Activated naive CD4-positive, alpha-beta T cell treated with anti-CD3 and anti-CD28 coated beads for 36 hours (primary cell): ENCODE data around the gene ZBTB22. TPM values are rescaled to one million over a fixed set of nuclear protein-coding genes. Genes with fewer than 3 reads are reported as not detected.
"Not testable (repeated sequence)": the region's sequence is repeated elsewhere in the genome, so short reads cannot be mapped to it uniquely, and the experiment has no call there.

ENCODE experiments used
- CTCF ChIA-PET: fragments of 350-600 bp; sonication (Branson Sonifier 250); formaldehyde crosslinking; loops from one replicate; lab custom pipeline; 2021; ENCODE audit warnings: antibody characterized with exemption; lab: Charles Lee
- DNase-seq: peaks from one replicate; pipeline ENCODE4 v3.0.0-alpha.2; 2020
- H3K27ac Mint-ChIP-seq: one replicate; pipeline ENCODE4 v1.8.0; 2021; ENCODE audit warnings: mild to moderate bottlenecking, mixed read lengths
- H3K27me3 Mint-ChIP-seq: one replicate; pipeline ENCODE4 v1.8.0; 2021; ENCODE audit warnings: low read depth, mixed read lengths
- H3K36me3 Mint-ChIP-seq: one replicate; pipeline ENCODE4 v1.8.0; 2021; ENCODE audit warnings: low read depth, mixed read lengths
- H3K4me1 Mint-ChIP-seq: one replicate; pipeline ENCODE4 v1.8.0; 2021; ENCODE audit warnings: low read depth, mixed read lengths
- H3K4me3 Mint-ChIP-seq: one replicate; pipeline ENCODE4 v1.8.0; 2021; ENCODE audit warnings: mild to moderate bottlenecking, moderate library complexity, mixed read lengths
- H3K9me3 Mint-ChIP-seq: one replicate; pipeline ENCODE4 v1.8.0; 2021; ENCODE audit warnings: mixed read lengths
- intact Hi-C: fragments of 100-400 bp; cut with micrococcal nuclease; formaldehyde crosslinking; loops from one replicate; pipeline ENCODE4 v1.15.1; 2023
- total RNA-seq, 2 experiments: library from RNA; stranded (reverse); gene quantifications; one replicate each; pipeline ENCODE4 v1.2.3, GENCODE V29; 2021

Gene ZBTB22
- total RNA-seq, 2 experiments from 2014 or later, result 8.8 to 9.0 TPM

DNA sequence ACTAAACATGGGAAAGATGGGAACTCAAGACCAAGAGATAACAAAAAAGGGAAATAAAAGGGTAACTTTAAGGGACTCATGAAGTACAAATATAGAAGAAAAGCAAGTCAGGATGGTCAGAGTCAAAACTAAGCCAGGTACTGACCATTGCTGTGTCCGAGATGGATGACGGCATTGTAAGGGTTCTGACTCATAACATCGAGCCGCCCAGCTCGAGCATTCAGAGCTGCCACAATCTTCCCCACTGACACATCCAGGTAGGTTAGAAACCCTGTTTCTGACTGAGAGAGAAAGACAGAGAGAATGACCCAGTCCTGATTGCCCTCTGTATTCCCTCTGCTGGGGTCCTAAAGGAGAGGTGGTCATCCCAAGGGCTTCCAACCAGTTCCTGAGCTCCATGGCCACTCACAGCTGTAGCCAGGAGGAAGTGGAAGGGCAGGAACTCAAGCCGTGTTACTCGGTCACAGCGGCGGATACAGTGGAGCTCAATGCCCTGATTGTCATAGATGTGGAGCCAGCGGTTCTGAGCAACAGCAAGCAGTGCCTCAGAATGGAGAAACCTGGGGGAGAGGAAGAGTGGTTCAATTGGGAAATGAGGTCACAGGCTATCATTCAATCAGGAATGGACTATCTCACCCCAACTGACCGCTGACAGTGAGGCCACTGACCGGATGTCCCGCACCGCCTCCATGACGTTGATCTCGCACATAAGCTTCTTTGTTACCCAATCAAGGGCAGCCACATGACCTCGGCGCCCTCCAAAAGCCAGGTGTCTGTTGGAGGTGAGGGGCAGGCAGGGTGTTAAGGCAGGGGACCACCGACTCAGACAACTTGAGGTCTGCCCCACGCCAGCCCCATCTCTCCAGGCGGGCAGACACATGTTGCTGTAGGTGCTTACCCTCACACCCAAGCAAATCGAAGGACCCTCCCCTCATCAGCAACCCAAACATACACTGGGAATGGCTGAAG is 30.3 kb downstream of the ZBTB22 start:
- CTCF ChIA-PET, result interaction anchor here (0.9 to 1.3 kb wide), 2 partner anchors 10 to 163 kb away, joined by 3 read pairs; partner anchors contain the start of gene B3GALT4

DNA sequence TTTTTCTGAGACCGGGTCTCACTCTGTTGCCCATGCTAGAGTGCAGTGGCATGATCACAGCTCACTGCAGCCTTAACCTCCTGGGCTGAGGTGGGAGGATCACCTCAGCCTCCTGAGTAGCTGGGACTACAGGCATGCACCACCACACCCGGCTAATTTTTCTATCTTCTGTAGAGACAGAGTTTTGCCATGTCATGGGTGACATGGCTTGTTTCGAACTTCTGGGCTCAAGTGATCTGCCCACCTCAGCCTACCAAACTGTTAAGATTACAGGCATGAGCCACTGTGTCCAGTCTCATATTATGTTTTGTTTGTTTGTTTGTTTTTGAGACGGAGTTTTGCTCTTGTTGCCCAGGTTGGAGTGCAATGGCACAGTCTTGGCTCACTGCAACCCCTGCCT is 32.3 kb downstream of the ZBTB22 start:
- CTCF ChIA-PET, H3K9me3 Mint-ChIP-seq, H3K27me3 Mint-ChIP-seq, DNase-seq, intact Hi-C loops, H3K4me3 Mint-ChIP-seq, H3K27ac Mint-ChIP-seq: not testable (repeated sequence)
- Mint-ChIP-seq H3K4me1 (peaks cover 31% of the 10 kb centered on the region), H3K36me3 (peaks cover 15% of the 10 kb centered on the region)

More for the DNA sequence above, 30.3 kb downstream of the ZBTB22 start:
- peaks cover 20% of the 10 kb centered on the region for H3K36me3 Mint-ChIP-seq
- peak overlapping the region; percentile 99 for H3K4me3 Mint-ChIP-seq
- H3K27me3 Mint-ChIP-seq, result no peaks in the 10 kb centered on the region
- no peak overlapping the region for H3K27ac Mint-ChIP-seq
- intact Hi-C loops, result no loop called here
- no peak for DNase-seq
- H3K4me1 Mint-ChIP-seq, result peaks cover 43% of the 10 kb centered on the region
- no peaks in the 10 kb centered on the region for H3K9me3 Mint-ChIP-seq

DNA sequence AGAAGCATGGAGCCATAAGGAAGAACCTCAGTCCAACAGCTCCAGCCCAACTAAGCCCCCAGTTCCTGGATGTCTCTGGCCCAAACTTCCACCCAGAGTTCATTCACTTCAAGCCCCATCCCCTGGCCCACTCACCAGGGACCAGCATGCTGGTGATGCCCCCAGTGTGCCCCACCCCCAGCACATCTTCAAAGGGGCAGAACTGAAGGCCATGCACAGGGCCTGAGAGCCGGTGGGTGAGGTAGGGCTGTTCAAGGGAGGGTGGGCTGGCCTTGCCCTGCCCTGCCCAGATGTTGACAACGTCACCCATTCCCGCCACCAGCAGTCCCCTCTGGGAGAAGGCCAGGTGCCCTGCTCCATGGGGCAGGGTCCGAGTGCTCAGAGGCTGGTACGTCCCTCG is 37.0 kb downstream of the ZBTB22 start:
- no peak for DNase-seq
- intact Hi-C loops, result no loop called here
- H3K27ac Mint-ChIP-seq, result peak overlapping the region; percentile 21
- H3K9me3 Mint-ChIP-seq, result no peaks in the 10 kb centered on the region
- H3K4me1 Mint-ChIP-seq, result peaks cover 27% of the 10 kb centered on the region
- no peak overlapping the region for H3K4me3 Mint-ChIP-seq
- H3K36me3 Mint-ChIP-seq, result peaks cover 21% of the 10 kb centered on the region
- H3K27me3 Mint-ChIP-seq, result no peaks in the 10 kb centered on the region
- CTCF ChIA-PET, result no interaction called here

DNA sequence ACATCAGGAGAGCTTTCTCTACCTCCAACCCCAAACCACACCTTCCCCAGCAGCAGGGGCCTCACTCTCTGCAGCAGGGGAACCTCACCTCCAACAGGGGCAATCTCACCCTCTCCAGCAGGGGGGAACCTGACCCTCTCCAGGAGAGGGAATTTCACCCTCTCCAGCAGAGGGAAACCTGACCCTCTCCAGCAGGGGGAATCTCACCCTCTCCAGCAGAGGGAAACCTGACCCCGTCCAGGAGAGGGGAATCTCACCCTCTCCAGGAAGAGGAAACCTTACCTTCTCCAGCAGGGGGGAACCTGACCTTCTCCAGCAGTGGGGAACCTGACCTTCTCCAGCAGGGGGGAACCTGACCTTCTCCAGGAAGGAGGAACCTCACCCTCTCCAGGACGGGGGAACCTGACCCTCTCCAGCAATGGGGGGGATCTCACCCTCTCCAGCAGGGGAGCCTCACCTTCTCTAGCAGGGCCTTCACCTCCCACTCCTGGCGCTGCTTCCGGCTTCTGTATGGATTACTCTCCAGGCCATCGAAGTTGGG is 37.5 kb downstream of the ZBTB22 start:
- H3K36me3 Mint-ChIP-seq, result peaks cover 26% of the 10 kb centered on the region
- peaks cover 32% of the 10 kb centered on the region for H3K4me1 Mint-ChIP-seq
- DNase-seq, result no peak
- no peaks in the 10 kb centered on the region for H3K9me3 Mint-ChIP-seq
- CTCF ChIA-PET, result interaction anchor here (0.8 kb wide), 1 partner anchor 11 kb away, joined by 3 read pairs; no protein-coding TSS in a partner anchor
- intact Hi-C loops, result loop anchor here (1.0 to 10.0 kb wide), 2 partner anchors 9 to 295 kb away; partner anchors contain the start of genes PFDN6 and WDR46
- no peak overlapping the region for H3K27ac Mint-ChIP-seq
- no peak overlapping the region for H3K4me3 Mint-ChIP-seq
- H3K27me3 Mint-ChIP-seq, result no peaks in the 10 kb centered on the region

GRCh38 chr6:33279257-33279695 is 38.3 kb downstream of the ZBTB22 start:
- Mint-ChIP-seq H3K9me3 (no peaks in the 10 kb centered on the region), H3K4me3 (no peak overlapping the region), H3K27me3 (no peaks in the 10 kb centered on the region), H3K36me3 (peaks cover 33% of the 10 kb centered on the region), H3K27ac (no peak overlapping the region), H3K4me1 (peaks cover 37% of the 10 kb centered on the region)
- CTCF ChIA-PET, result interaction anchor here (0.8 kb wide), 1 partner anchor 12 kb away, joined by 3 read pairs; no protein-coding TSS in a partner anchor
- intact Hi-C loops, result loop anchor here (1.0 to 10.0 kb wide), 2 partner anchors 10 to 296 kb away; partner anchors contain the start of genes PFDN6 and WDR46
- no peak for DNase-seq

GRCh38 chr6:33278810-33279209 is 38.7 kb downstream of the ZBTB22 start:
- Mint-ChIP-seq H3K4me3 (no peak overlapping the region), H3K9me3 (no peaks in the 10 kb centered on the region), H3K27ac (no peak overlapping the region), H3K36me3 (peaks cover 35% of the 10 kb centered on the region), H3K27me3 (no peaks in the 10 kb centered on the region), H3K4me1 (peaks cover 38% of the 10 kb centered on the region)
- intact Hi-C loops, result loop anchor here (1.0 to 10.0 kb wide), 2 partner anchors 10 to 296 kb away; partner anchors contain the start of genes PFDN6 and WDR46
- CTCF ChIA-PET, result interaction anchor here (1.6 to 3.0 kb wide), 2 partner anchors 30 to 66 kb away, joined by 3 to 21 read pairs; no protein-coding TSS in a partner anchor
- DNase-seq, result no peak

DNA sequence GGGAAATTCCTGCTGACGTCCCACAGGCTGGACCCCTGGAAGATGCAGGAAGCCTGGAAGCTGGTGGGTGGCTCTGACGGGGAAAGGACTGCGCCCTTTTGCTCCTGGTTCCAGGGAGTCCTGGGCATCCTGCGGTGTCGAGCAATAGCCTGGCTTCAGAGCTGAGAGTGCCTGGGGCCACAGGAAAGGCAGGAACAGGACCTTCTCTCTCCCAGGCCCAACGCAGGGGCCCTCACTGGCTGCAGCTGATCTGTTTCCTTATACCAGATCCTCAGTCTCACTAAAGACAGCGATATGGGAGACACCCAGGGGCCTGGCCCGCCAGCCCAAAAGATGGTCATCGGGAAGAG is 39.2 kb downstream of the ZBTB22 start:
- peaks cover 38% of the 10 kb centered on the region for H3K4me1 Mint-ChIP-seq
- CTCF ChIA-PET, result interaction anchor here (0.5 to 3.0 kb wide), 5 partner anchors 10 to 86 kb away, joined by 3 to 21 read pairs (median 5); partner anchors contain the start of genes PFDN6 and WDR46
- H3K9me3 Mint-ChIP-seq, result no peaks in the 10 kb centered on the region
- peak overlapping the region; percentile 94 for H3K27ac Mint-ChIP-seq
- no peak overlapping the region for H3K4me3 Mint-ChIP-seq
- intact Hi-C loops, result loop anchor here (10.0 kb wide), 1 partner anchor 296 kb away; no protein-coding TSS in a partner anchor
- no peaks in the 10 kb centered on the region for H3K27me3 Mint-ChIP-seq
- DNase-seq, result no peak
- peaks cover 39% of the 10 kb centered on the region for H3K36me3 Mint-ChIP-seq

DNA sequence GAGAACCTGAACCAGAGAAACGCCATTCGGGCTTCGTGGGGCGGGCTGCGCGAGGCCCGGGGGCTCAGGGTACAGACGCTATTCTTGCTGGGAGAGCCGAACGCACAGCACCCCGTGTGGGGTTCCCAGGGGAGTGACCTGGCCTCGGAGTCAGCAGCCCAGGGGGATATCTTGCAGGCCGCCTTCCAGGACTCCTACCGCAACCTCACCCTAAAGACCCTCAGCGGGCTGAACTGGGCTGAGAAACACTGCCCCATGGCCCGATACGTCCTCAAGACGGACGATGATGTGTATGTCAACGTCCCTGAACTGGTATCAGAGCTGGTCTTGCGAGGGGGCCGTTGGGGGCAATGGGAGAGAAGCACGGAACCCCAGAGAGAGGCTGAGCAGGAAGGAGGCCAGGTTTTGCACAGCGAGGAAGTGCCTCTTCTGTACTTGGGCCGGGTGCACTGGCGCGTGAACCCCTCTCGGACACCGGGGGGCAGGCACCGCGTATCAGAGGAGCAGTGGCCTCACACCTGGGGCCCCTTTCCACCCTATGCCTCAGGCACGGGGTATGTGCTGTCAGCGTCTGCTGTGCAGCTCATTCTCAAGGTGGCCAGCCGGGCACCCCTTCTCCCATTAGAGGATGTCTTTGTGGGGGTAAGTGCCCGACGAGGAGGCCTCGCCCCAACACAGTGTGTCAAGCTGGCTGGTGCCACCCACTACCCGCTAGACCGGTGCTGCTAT is 39.7 kb downstream of the ZBTB22 start:
- intact Hi-C loops, result loop anchor here (1.0 to 10.0 kb wide), 2 partner anchors 21 to 297 kb away; no protein-coding TSS in a partner anchor
- peak overlapping the region; percentile 94 for H3K27ac Mint-ChIP-seq
- no peaks in the 10 kb centered on the region for H3K9me3 Mint-ChIP-seq
- peaks cover 41% of the 10 kb centered on the region for H3K4me1 Mint-ChIP-seq
- H3K4me3 Mint-ChIP-seq, result peak overlapping the region; percentile 84
- DNase-seq, result peak; percentile 47
- peaks cover 43% of the 10 kb centered on the region for H3K36me3 Mint-ChIP-seq
- H3K27me3 Mint-ChIP-seq, result no peaks in the 10 kb centered on the region
- CTCF ChIA-PET, result interaction anchor here (0.5 to 3.0 kb wide), 11 partner anchors 11 to 431 kb away, joined by 3 to 21 read pairs (median 5); partner anchors contain the start of genes PFDN6, WDR46 and ZBTB9

DNA sequence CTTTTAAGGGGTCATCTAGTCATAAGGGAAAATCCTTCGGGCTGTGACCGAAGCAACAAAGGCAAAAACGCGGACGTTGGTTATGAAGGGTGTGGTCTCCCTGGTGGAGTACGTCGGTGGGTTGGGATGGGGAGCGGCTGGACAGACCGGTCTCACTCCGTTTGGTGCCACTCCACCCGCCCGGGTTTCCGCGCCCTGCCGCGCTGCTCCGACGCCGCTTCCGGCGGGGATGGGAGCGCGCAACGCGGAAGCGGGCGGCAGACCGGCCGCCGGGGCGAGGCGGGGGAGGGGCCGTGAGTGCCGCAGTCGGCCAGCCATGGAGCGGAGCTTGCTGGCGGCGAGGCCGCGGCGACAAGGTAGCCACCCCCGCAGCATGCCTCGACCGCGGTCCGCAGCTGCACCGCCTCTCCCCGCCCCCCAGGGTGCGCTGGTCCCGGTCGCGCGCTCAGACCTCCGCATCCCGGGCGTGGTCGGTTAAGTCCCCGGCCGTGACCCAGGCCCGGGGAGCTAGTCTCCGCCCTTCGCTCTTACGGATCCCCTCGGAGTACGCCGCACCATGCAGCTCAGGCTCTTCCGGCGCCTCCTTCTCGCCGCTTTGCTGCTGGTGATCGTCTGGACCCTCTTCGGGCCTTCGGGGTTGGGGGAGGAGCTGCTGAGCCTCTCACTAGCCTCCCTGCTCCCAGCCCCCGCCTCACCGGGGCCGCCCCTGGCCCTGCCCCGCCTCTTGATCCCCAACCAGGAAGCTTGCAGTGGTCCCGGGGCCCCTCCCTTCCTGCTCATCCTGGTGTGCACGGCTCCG is 40.5 kb downstream of the ZBTB22 start, which contains the start of gene B3GALT4:
TSS of gene B3GALT4 (plus strand) at position 260 of the 799 bp plus-strand sequence. CDS start at position 557, 297 bp downstream.
- peak within 1 kb of the TSS; percentile 94 for H3K27ac Mint-ChIP-seq
- peak; percentile 73 for DNase-seq
- peak within 1 kb of the TSS; percentile 99 for H3K4me3 Mint-ChIP-seq
- H3K27me3 Mint-ChIP-seq, result no peaks in the 10 kb centered on the region
- CTCF ChIA-PET, result interaction anchor here (0.7 to 3.0 kb wide), 12 partner anchors 10 to 431 kb away, joined by 3 to 21 read pairs (median 4); partner anchors contain the start of genes PFDN6, WDR46 and ZBTB9
- intact Hi-C loops, result loop anchor here (1.0 to 10.0 kb wide), 2 partner anchors 22 to 298 kb away; no protein-coding TSS in a partner anchor
- H3K4me1 Mint-ChIP-seq, result peaks cover 45% of the 10 kb centered on the region
- peaks cover 51% of the 10 kb centered on the region for H3K36me3 Mint-ChIP-seq
- no peaks in the 10 kb centered on the region for H3K9me3 Mint-ChIP-seq

DNA sequence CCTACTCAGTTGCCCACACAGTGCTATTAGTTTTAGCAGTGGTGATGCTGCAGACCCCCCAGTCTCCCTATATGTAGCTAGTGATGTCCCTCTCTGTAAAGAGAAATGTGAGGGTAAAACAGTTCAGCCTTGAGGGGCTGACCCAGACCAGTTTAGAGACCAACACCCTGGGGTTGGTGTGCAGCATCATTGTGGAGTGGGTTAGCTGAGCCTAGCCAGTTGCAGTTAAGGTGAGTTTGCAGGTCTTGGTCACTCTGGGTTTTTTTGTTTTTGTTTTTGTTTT is 41.0 kb downstream of the ZBTB22 start:
- CTCF ChIA-PET, result interaction anchor here (0.7 to 3.0 kb wide), 9 partner anchors 10 to 430 kb away, joined by 3 to 21 read pairs (median 6); partner anchors contain the start of genes PFDN6 and WDR46
- Mint-ChIP-seq H3K4me3 (peak overlapping the region; percentile 99), H3K27ac (peak overlapping the region; percentile 87), H3K4me1 (peaks cover 45% of the 10 kb centered on the region), H3K27me3 (no peaks in the 10 kb centered on the region), H3K9me3 (no peaks in the 10 kb centered on the region), H3K36me3 (peaks cover 53% of the 10 kb centered on the region)
- no peak for DNase-seq
- intact Hi-C loops, result loop anchor here (10.0 kb wide), 1 partner anchor 298 kb away; no protein-coding TSS in a partner anchor
